HFFc6 (cell line): ENCODE measurements around the gene GNRH2. TPM values are rescaled to one million over a fixed set of nuclear protein-coding genes. Genes with fewer than 3 reads are reported as not detected.

ENCODE experiments used
- DNase-seq: peaks from one replicate; pipeline ENCODE4 v3.0.0-alpha.2; 2018
- H3K27ac Mint-ChIP-seq: 2 replicates; pipeline ENCODE4 v1.8.0; 2020; ENCODE audit warnings: mild to moderate bottlenecking, mixed read lengths
- H3K27me3 Mint-ChIP-seq: 2 replicates; pipeline ENCODE4 v1.8.0; 2021; ENCODE audit warnings: mild to moderate bottlenecking, moderate library complexity, mixed read lengths; ENCODE audit not compliant: insufficient read depth
- H3K36me3 Mint-ChIP-seq: 2 replicates; pipeline ENCODE4 v1.8.0; 2021; ENCODE audit warnings: low read depth, mixed read lengths
- H3K4me1 Mint-ChIP-seq: 2 replicates; pipeline ENCODE4 v1.8.0; 2020; ENCODE audit warnings: low read depth, mixed read lengths
- H3K4me3 Mint-ChIP-seq: 2 replicates; pipeline ENCODE4 v1.8.0; 2020; ENCODE audit warnings: mild to moderate bottlenecking, moderate library complexity, mixed read lengths
- H3K9me3 Mint-ChIP-seq: 2 replicates; pipeline ENCODE4 v1.8.0; 2020; ENCODE audit warnings: mild to moderate bottlenecking, mixed read lengths
- total RNA-seq, 6 experiments: library from RNA; stranded (reverse); fragmentation: NEBNext Ultra II Directional; extraction: Animal tissue kit (Norgen Biotek cat#: 25700); gene quantifications; 2 replicates in 1 of 6; 3 replicates in 5 of 6; pipeline ENCODE4 v1.2.3, GENCODE V29; 2021
- TF ChIP-seq, protein P1 (sequence below): fragments of 200-600 bp; sonication (generic); IDR thresholded peaks from 2 replicates; pipeline ENCODE4 v1.5.0; 2021; ENCODE audit warnings: antibody characterized with exemption, mild to moderate bottlenecking

GNRH2 gene
- total RNA-seq, 6 experiments from 2014 or later = 0.26 TPM; not detected in 5

DNA sequence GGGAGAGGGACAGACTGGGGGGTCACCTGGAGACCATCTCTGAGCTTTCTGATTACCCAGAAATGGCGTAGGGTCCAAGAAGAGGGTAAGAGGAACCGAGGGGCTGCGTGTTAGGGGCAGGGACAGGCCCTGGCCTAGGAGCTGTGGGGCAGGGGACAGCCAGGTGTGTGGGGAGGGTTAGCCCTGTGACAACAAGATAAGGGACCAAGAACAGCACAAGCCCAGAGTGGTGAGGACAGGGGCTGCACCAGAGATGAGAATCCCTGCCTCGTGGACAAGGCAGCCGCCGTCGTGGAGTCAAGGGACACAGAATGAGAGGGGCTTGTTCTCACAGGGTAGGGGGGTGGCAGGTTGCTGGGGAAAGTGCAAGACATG is 41.6 kb downstream of the GNRH2 start:
- no peaks in the 10 kb centered on the region for H3K9me3 Mint-ChIP-seq
- H3K27ac Mint-ChIP-seq = no peak overlapping the region
- peaks cover 42% of the 10 kb centered on the region for H3K27me3 Mint-ChIP-seq
- H3K4me3 Mint-ChIP-seq = no peak overlapping the region
- no peak for DNase-seq
- TF ChIP-seq, protein P1, sequence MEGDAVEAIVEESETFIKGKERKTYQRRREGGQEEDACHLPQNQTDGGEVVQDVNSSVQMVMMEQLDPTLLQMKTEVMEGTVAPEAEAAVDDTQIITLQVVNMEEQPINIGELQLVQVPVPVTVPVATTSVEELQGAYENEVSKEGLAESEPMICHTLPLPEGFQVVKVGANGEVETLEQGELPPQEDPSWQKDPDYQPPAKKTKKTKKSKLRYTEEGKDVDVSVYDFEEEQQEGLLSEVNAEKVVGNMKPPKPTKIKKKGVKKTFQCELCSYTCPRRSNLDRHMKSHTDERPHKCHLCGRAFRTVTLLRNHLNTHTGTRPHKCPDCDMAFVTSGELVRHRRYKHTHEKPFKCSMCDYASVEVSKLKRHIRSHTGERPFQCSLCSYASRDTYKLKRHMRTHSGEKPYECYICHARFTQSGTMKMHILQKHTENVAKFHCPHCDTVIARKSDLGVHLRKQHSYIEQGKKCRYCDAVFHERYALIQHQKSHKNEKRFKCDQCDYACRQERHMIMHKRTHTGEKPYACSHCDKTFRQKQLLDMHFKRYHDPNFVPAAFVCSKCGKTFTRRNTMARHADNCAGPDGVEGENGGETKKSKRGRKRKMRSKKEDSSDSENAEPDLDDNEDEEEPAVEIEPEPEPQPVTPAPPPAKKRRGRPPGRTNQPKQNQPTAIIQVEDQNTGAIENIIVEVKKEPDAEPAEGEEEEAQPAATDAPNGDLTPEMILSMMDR = no peak
- H3K4me1 Mint-ChIP-seq = peaks cover 5% of the 10 kb centered on the region; the same call in 1 of the 2 replicates
- no peaks in the 10 kb centered on the region for H3K36me3 Mint-ChIP-seq

DNA sequence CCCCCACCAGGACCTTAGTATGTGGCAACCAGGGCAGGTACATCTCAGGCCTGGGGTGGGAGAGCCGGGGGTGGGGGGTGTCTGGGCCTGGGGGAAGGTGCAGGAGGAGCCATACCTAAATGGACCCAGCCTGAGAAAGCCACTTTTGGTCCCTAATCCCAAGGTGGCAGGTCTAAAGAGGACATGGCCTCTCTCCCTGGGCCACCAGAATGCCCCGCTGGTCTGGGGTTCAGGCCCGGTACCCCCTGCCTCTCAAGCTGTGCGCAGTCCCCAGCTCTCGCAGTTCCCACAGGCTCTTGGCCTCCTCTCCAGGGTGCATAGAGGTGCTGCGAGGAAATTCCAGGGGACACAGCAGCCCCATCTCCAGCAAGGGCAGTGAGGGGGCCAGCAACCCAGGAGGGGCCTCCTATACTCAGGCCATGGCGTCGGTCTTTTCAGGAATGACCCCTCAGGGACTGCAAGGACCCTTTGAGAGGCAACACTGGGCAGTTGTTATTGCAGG is 42.2 kb downstream of the GNRH2 start:
- Mint-ChIP-seq H3K4me3 (no peak overlapping the region), H3K4me1 (peaks cover 5% of the 10 kb centered on the region; the same call in 1 of the 2 replicates), H3K36me3 (no peaks in the 10 kb centered on the region), H3K27me3 (peaks cover 44% of the 10 kb centered on the region), H3K9me3 (no peaks in the 10 kb centered on the region), H3K27ac (no peak overlapping the region)
- no peak for DNase-seq
- TF ChIP-seq, protein P1 = no peak

DNA sequence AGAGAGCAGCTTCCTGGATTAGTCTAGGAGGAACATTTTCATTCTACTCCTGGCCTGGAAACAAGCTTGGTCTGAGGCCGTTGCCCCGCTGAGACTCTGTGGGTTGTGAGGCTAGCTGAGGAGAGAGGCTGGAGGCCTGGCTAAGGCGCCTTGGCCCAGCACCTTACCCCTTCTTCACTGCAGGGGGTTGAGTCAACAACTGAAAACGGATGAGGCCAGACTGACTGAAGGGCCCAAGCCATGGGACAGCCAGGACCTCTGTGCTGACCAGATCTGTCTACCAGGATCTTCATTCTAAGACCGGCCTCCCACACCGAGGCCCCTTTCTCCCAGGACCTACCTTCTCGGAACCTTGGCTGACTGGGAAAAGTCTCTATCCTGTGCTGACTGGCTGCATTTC is 44.6 kb downstream of the GNRH2 start:
- Mint-ChIP-seq H3K4me1 (peaks cover 5% of the 10 kb centered on the region; the same call in 1 of the 2 replicates), H3K36me3 (no peaks in the 10 kb centered on the region), H3K27ac (no peak overlapping the region), H3K27me3 (peaks cover 37% of the 10 kb centered on the region), H3K4me3 (no peak overlapping the region), H3K9me3 (no peaks in the 10 kb centered on the region)
- TF ChIP-seq, protein P1 = no peak
- DNase-seq = no peak

DNA sequence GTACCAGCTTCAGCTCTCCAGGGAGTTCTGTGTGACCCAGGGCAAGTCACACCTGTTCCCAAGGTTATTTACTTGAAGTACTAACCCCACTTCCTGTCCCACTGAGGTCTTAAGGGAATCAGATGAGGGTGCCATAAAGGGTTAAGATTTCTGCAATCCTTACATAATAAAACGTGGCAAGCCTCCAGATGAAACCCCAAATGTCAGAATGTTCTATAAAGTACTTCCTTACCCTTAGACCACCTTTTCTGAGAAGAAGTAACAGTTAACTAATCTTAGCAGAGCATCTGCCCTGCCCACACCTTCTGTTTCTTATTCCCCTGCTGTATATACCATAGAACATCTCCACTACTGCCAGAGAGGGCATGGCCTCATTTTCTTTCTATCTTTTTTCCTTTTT is 47.1 kb downstream of the GNRH2 start:
- H3K36me3 Mint-ChIP-seq = no peaks in the 10 kb centered on the region
- TF ChIP-seq, protein P1 = no peak
- H3K27ac Mint-ChIP-seq = no peak overlapping the region
- H3K9me3 Mint-ChIP-seq = no peaks in the 10 kb centered on the region
- peaks cover 29% of the 10 kb centered on the region for H3K27me3 Mint-ChIP-seq
- no peak overlapping the region for H3K4me3 Mint-ChIP-seq
- H3K4me1 Mint-ChIP-seq = peaks cover 5% of the 10 kb centered on the region; the same call in 1 of the 2 replicates
- no peak for DNase-seq

DNA sequence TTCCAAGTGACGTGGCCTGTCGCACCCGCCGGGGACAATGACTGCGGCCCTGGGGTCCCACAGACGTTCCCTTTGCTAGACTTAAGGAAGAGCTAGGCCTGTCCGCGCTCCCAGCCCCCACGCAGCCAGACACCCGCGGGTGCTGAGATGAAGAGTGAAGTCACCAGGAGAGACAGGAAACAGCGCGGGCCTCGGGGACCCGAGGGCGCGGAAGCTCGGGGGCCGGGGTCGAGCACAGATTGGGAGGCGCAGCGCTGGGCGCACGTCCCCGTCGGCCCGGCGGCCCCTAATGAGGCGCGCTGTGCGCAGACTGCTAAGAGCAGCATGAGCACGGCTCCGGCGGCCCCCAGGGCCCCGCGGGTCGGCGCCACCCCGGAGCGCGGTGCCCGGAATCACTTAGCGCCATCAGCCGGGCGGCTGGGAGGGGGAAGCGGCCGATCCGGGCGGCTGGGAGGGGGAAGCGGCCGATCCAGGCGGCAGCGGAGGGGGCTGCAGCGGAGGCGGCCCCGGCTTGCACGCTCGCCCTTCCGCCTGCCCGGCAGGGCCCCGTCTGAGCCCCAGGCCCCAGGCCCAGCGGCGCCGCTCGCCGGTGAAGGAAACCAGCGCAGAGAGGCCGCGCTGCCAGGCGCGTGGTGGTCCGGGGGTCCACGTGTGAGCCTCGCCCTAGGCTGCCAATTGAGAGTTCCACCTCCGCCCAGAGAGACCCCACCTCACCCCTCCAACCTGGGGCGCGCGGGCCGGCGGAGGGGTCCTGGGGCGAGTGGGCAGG is 49.4 kb downstream of the GNRH2 start:
- DNase-seq = no peak
- H3K27ac Mint-ChIP-seq = no peak overlapping the region
- H3K4me1 Mint-ChIP-seq = peaks cover 5% of the 10 kb centered on the region; the same call in 1 of the 2 replicates
- peaks cover 32% of the 10 kb centered on the region for H3K27me3 Mint-ChIP-seq
- TF ChIP-seq, protein P1 = no peak
- no peaks in the 10 kb centered on the region for H3K9me3 Mint-ChIP-seq
- no peaks in the 10 kb centered on the region for H3K36me3 Mint-ChIP-seq
- H3K4me3 Mint-ChIP-seq = peak overlapping the region; percentile 74
